MM.1S (cell line): Measurements from ENCODE around the gene CRYBB3.

Experiments used
- CTCF ChIP-seq: fragments of 300-600 bp; sonication (generic); IDR thresholded peaks from 2 replicates; pipeline ENCODE4 v1.5.1; 2016; ENCODE audit warnings: antibody characterized with exemption, low read length, mixed read lengths
- EZH2phosphoT487 ChIP-seq: fragments of 300-600 bp; sonication (generic); IDR thresholded peaks from 2 replicates; pipeline ENCODE4 v1.6.1; 2018; ENCODE audit warnings: antibody characterized with exemption, low read length

- no peak for TF ChIP-seq CTCF
- no peak for TF ChIP-seq EZH2phosphoT487
Observed at GRCh38 chr22:25213221-25213620, 13.6 kb downstream of the CRYBB3 start.
